ENCODE measurements around the gene SLC51B. TPM values are rescaled to one million over a fixed set of nuclear protein-coding genes. Genes with fewer than 3 reads are reported as not detected.

Gene SLC51B
- total and polyA plus RNA-seq, 9 of the 15 experiments (the other 6 are each of a cell fraction or from before 2014, with no cell fraction given): not detected

- no peaks in the 10 kb centered on the region for H3K36me3 ChIP-seq (ENCODE audit: control insufficient read depth, insufficient read depth, low read length)
- no peaks in the 10 kb centered on the region for H3K9me1 ChIP-seq (ENCODE audit: control insufficient read depth, insufficient read depth, low read length)
- no peaks in the 10 kb centered on the region; the same call in 1 of the 2 replicates for H4K20me1 ChIP-seq (replicated peaks; ENCODE audit: control insufficient read depth, insufficient read depth, low read length)
- in situ Hi-C loops (cut with MboI): loop anchor here (10.0 kb wide), 2 partner anchors 244 to 334 kb away; partner anchors contain the start of gene RNU5A-1
- H2AFZ ChIP-seq (ENCODE audit: low read depth, low read length): no peak overlapping the region
- no TSS peak for BruUV-seq (replicated peaks)
- 0% methylated on average over 2 of the region's 2 CpGs for WGBS (ENCODE audit: insufficient coverage, low coverage, missing lambda C conversion rate)
- POLR2A ChIA-PET: interaction anchor here (0.7 to 1.3 kb wide), 3 partner anchors 17 to 255 kb away, joined by 3 to 4 read pairs (median 4); partner anchors contain the start of genes RASL12 and RNU5B-1
- no peak overlapping the region for H3K9ac ChIP-seq (ENCODE audit: insufficient read depth in 1 of 2, low read depth in 2 of 2, low read length in 2 of 2)
- no peak for FAIRE-seq
- no peak overlapping the region for H3K4me2 ChIP-seq (ENCODE audit: insufficient read depth, low read length)
- H3K4me3 ChIP-seq: no peak overlapping the region
- no peaks in the 10 kb centered on the region for H3K79me2 ChIP-seq (ENCODE audit: control insufficient read depth, insufficient read depth, low read length)
- CTCF ChIA-PET (ENCODE audit: low intra/inter-chr PET ratio): no interaction called here
- intact Hi-C loops (cut with micrococcal nuclease): loop anchor here (5.0 kb wide), 2 partner anchors 136 to 251 kb away; partner anchors contain the start of genes CLPX and RNU5B-1
- no peak for DNase-seq (ENCODE audit: extremely low read depth in 1 of 4, low spot score in 3 of 4)
- no peaks in the 10 kb centered on the region for H3K27me3 ChIP-seq (ENCODE audit: control insufficient read depth in 2 of 2, insufficient read depth in 2 of 2, low read length in 2 of 2)
- H3K4me1 ChIP-seq (replicated peaks in 1 of 2; ENCODE audit: control insufficient read depth in 2 of 2, insufficient read depth in 2 of 2, low read length in 2 of 2): peaks cover 7 to 17% of the 10 kb centered on the region in 2 experiments; a peak in 3 of 5 replicates
- no peak for ATAC-seq
- no peaks in the 10 kb centered on the region for H3K9me3 ChIP-seq (replicated peaks; ENCODE audit: control insufficient read depth, insufficient read depth, low read depth, low read length)
- no peak overlapping the region for H3K27ac ChIP-seq (ENCODE audit: extremely low read depth, low read depth, low read length)
- no peak for TF ChIP-seq SMAD4 (CRISPR knock-in tag; conservative IDR thresholded peaks at IDR 0.05)
- no peak for TF ChIP-seq NR1H2 (CRISPR knock-in tag; IDR thresholded peaks at IDR 0.05)
- TF ChIP-seq RNF219 (CRISPR knock-in tag; IDR thresholded peaks at IDR 0.05): no peak
- no peak for TF ChIP-seq SMARCA5 (IDR thresholded peaks at IDR 0.05)
- TF ChIP-seq ZFP30 (CRISPR knock-in tag; IDR thresholded peaks at IDR 0.05; ENCODE audit: borderline replicate concordance): no peak
- TF ChIP-seq ELF4 (CRISPR knock-in tag; IDR thresholded peaks at IDR 0.05): no peak
- TF ChIP-seq PHF8 (IDR thresholded peaks at IDR 0.05; ENCODE audit: borderline replicate concordance, low read length): no peak
- TF ChIP-seq FOXA1 (IDR thresholded peaks at IDR 0.05; ENCODE audit: borderline replicate concordance): no peak
- no peak for TF ChIP-seq LARP7 (IDR thresholded peaks at IDR 0.05)
- TF ChIP-seq ZBTB34 (CRISPR knock-in tag; IDR thresholded peaks at IDR 0.05): no peak
- no peak for TF ChIP-seq ZNF24 (IDR thresholded peaks at IDR 0.05)
- no peak for TF ChIP-seq KLF13 (tag; IDR thresholded peaks at IDR 0.05; ENCODE audit: borderline replicate concordance, low read depth)
- no peak for TF ChIP-seq ZNF311 (CRISPR knock-in tag; IDR thresholded peaks at IDR 0.05)
- no peak for TF ChIP-seq NKRF (IDR thresholded peaks at IDR 0.05; ENCODE audit: borderline replicate concordance)
- no peak for TF ChIP-seq SIN3B (IDR thresholded peaks at IDR 0.05; ENCODE audit: low read depth)
- TF ChIP-seq E2F6 (IDR thresholded peaks at IDR 0.05; ENCODE audit: borderline replicate concordance in 1 of 2, extremely low read depth in 1 of 2, insufficient read depth in 1 of 2, insufficient read length in 1 of 2, low read depth in 1 of 2, low read length in 1 of 2, poor library complexity in 1 of 2, severe bottlenecking in 1 of 2): no peak
These were observed 6.1 kb downstream of the SLC51B start for GRCh38 chr15:65051266-65051665.
